Omental fat pad (tissue), 4 donors: ENCODE results near the gene GOLGA6L26. TPM values are rescaled to one million over a fixed set of nuclear protein-coding genes. Genes with fewer than 3 reads are reported as not detected.
"Not testable (repeated sequence)": the region's sequence is repeated elsewhere in the genome, so short reads cannot be mapped to it uniquely, and the experiment has no call there.

Source experiments
- ATAC-seq: fragments of 150-250 bp; one replicate; pipeline ENCODE4 v1.9.1; 2016; ENCODE audit warnings: mild to moderate bottlenecking, moderate library complexity; ENCODE audit not compliant: low FRiP score
- DNase-seq: peaks from one replicate; pipeline ENCODE4 v3.0.0-alpha.2; 2019; ENCODE audit warnings: low spot score
- small RNA-seq: library from RNA; depleted of rRNA; stranded (forward); fragments of <200 nt; gene quantifications from one replicate; pipeline ENCODE3, GENCODE V24; 2016
- total RNA-seq, 4 donors: library from RNA; depleted of rRNA; stranded (reverse); fragments of >200 nt; gene quantifications; one replicate each; pipeline ENCODE4 v1.1.0, GENCODE V29; 2016

GOLGA6L26 gene
- total RNA-seq, 4 donors from 2014 or later = not detected

- ATAC-seq, DNase-seq: not testable (repeated sequence)
These were observed 30.8 kb downstream of the GOLGA6L26 start for GRCh38 chr15:23303246-23303645.

Small RNA genes within 50 kb of the gene (small RNA-seq; reads per million reads assigned to genes)
- gene RN7SL536P = not detected

Other genes with a start within 250 kb of the GOLGA6L26 start
- gene GOLGA6L1, start 197.4 kb downstream of the GOLGA6L26 start, total RNA-seq = not detected
- gene GOLGA8S, start 20.6 kb upstream of the GOLGA6L26 start, total RNA-seq = under 1 TPM in 3 of 4 donors, not detected in 1; 0.09 to 0.47 (median 0.25) TPM
- not detected for gene GOLGA6L2, start 113.0 kb upstream of the GOLGA6L26 start, total RNA-seq
- 1 to 10 TPM in 1 of 4 donors, not detected in 3; 1.4 TPM for gene MKRN3, start 231.5 kb upstream of the GOLGA6L26 start, total RNA-seq